ENCODE results near the gene SNRNP200. TPM values are rescaled to one million over a fixed set of nuclear protein-coding genes. Genes with fewer than 3 reads are reported as not detected.

The SNRNP200 gene
- total RNA-seq, 4 donors from 2014 or later, result 51.1 to 89.8 (median 67.4) TPM

DNA sequence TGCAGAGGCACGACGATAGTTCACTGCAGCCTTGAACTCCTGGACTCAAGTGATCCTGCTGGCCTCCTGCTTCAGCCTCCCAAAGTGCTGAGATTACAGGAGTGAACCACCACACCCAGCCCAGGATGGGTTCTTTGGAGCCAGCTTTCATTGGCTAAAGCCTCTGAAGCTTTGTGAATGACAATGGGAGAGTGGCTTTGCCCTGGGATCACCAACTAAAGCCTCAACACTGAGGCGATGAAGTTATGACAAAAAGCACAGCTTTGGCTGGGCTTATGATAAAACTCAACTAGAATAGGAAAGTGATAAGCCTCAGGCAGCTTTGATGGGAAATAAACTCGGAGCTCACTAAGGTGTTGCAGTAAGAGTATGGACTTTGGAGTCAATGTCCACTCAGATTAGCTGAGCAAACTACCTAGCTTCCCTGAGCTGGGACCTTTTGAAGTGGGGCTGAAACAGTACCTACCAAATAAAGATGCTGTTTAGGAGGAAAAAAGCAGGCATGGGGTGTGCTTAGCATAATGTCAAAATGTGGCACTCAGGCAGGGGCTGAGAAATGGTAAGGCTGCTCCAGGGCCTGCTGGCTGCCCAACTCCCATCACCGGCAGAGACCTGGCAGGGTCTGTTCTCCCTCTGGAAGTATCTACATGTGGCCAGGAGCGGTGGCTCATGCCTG is 43.9 kb downstream of the SNRNP200 start:
- TF ChIP-seq POLR2A (IDR thresholded peaks at IDR 0.05) (no peak), CTCF (IDR thresholded peaks at IDR 0.05 in 4 of 5, conservative IDR thresholded peaks at IDR 0.05 in 1 of 5) (no peak)
- Histone ChIP-seq H3K4me1 (peaks cover 81 to 84% of the 10 kb centered on the region in 2 donors), H3K27me3 (no peaks in the 10 kb centered on the region), H3K36me3 (peaks cover 0 to 5% of the 10 kb centered on the region in 2 donors), H3K27ac (peak overlapping the region; percentile 94 to 99 (median 96)), H3K9me3 (no peaks in the 10 kb centered on the region), H3K4me3 (no peak overlapping the region)
- intact Hi-C loops (cut with DNase I; ENCODE audit: low total_unique reads), result loop anchor here (2.0 to 10.0 kb wide), 3 partner anchors 73 to 237 kb away; partner anchors contain the start of genes DUSP2 and NCAPH
- no peak for ATAC-seq
- in situ Hi-C loops (cut with MboI; ENCODE audit: low sequenced_read_pairs in 4 of 4), result loop anchor here in 2 of 4 donors (5.0 to 25.0 kb wide), 3 partner anchors 59 to 249 kb away; partner anchors contain the start of genes ASTL (in 1 of the 2) and DUSP2 (in 1 of the 2)
- DNase-seq, result no peak

- TF ChIP-seq CTCF (IDR thresholded peaks at IDR 0.05 in 4 of 5, conservative IDR thresholded peaks at IDR 0.05 in 1 of 5) (peak in 4 of 5 experiments; percentile 38 to 53 (median 42)), POLR2A (IDR thresholded peaks at IDR 0.05) (peak; percentile 30 to 68)
- DNase-seq, result peak; percentile 91
- Histone ChIP-seq H3K9me3 (no peaks in the 10 kb centered on the region), H3K27me3 (no peaks in the 10 kb centered on the region), H3K36me3 (peaks cover 0 to 5% of the 10 kb centered on the region in 2 donors), H3K4me3 (peak overlapping the region in 3 of 4 donors; percentile 17 to 40 (median 25)), H3K4me1 (peaks cover 89 to 93% of the 10 kb centered on the region in 2 donors), H3K27ac (peak overlapping the region; percentile 94 to 99 (median 96))
- ATAC-seq, result peak; percentile 82 to 83
- intact Hi-C loops (cut with DNase I; ENCODE audit: low total_unique reads), result loop anchor here (1.0 to 10.0 kb wide), 5 partner anchors 52 to 236 kb away; partner anchors contain the start of genes DUSP2, NCAPH and STARD7
- in situ Hi-C loops (cut with MboI; ENCODE audit: low sequenced_read_pairs in 4 of 4), result loop anchor here in 2 of 4 donors (5.0 to 25.0 kb wide), 3 partner anchors 58 to 248 kb away; partner anchors contain the start of genes ASTL (in 1 of the 2) and DUSP2 (in 1 of the 2)
These were observed 44.7 kb downstream of the SNRNP200 start for GRCh38 chr2:96260387-96261260.

GRCh38 chr2:96259497-96259921 is 45.8 kb downstream of the SNRNP200 start:
- peak overlapping the region; percentile 94 to 99 (median 96) for H3K27ac ChIP-seq
- ATAC-seq (peak; percentile 9 to 19), DNase-seq (peak; percentile 66 to 80)
- intact Hi-C loops (cut with DNase I; ENCODE audit: low total_unique reads), result loop anchor here (10.0 kb wide), 1 partner anchor 375 kb away; the partner anchor contains the start of gene KANSL3
- H3K4me1 ChIP-seq, result peaks cover 96 to 99% of the 10 kb centered on the region in 2 donors
- H3K4me3 ChIP-seq, result peak overlapping the region in 2 of 4 donors; percentile 17 to 40
- in situ Hi-C loops (cut with MboI; ENCODE audit: low sequenced_read_pairs in 4 of 4), result loop anchor here in 2 of 4 donors (10.0 to 25.0 kb wide), 3 partner anchors 55 to 247 kb away; partner anchors contain the start of genes ASTL (in 1 of the 2), DUSP2 (in 1 of the 2) and STARD7 (in 1 of the 2)
- TF ChIP-seq POLR2A (IDR thresholded peaks at IDR 0.05), result peak in 1 of 2 donors; percentile 18
- no peak for TF ChIP-seq CTCF (IDR thresholded peaks at IDR 0.05 in 4 of 5, conservative IDR thresholded peaks at IDR 0.05 in 1 of 5)
- no peaks in the 10 kb centered on the region for H3K27me3 ChIP-seq
- H3K36me3 ChIP-seq, result peaks cover 0 to 10% of the 10 kb centered on the region in 2 donors
- no peaks in the 10 kb centered on the region for H3K9me3 ChIP-seq

Data from gastrocnemius medialis (tissue), 4 donors.